ENCODE measurements around the gene F11R.

DNA sequence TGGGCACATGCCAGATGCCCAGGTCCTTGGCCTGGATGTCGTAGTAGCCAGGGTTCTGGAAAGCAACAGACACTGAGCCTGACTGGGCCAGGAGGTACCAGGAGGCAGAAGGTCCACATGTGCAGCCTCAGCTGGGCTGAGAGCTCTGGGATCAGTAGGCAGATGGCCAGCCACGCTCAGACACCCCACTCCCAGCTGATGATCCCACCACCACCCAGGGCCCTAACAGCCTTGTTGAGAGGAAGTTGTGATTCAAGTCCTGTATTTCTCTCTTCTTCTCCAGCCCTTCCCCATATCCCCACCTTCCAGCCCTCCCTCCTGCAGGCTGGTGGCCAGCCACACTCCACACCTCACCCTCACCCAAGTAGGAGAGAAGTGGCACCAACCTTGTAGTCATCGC is 70.3 kb downstream of the F11R start:
- TF ChIP-seq CTBP1 (IDR thresholded peaks at IDR 0.05; ENCODE audit: borderline replicate concordance) (no peak), NFRKB (IDR thresholded peaks at IDR 0.05) (no peak), SUZ12 (IDR thresholded peaks at IDR 0.05) (no peak), BHLHE40 (IDR thresholded peaks at IDR 0.05; ENCODE audit: borderline replicate concordance) (no peak), FOXA1 (IDR thresholded peaks at IDR 0.05) (no peak), ARNT (IDR thresholded peaks at IDR 0.05) (no peak), HDGF (IDR thresholded peaks at IDR 0.05; ENCODE audit: borderline replicate concordance) (no peak)

All from HEK293T (cell line).